Measurements from ENCODE around the gene RAB26.

The RAB26 gene

GRCh38 chr16:2178321-2179106 is 30.1 kb downstream of the RAB26 start:
- DNase-seq (ENCODE audit: low spot score), result no peak

GRCh38 chr16:2179107-2179501 is 30.7 kb downstream of the RAB26 start:
- no peak for DNase-seq (ENCODE audit: low spot score)

- DNase-seq (ENCODE audit: low spot score), result no peak
These were observed 31.2 kb downstream of the RAB26 start for GRCh38 chr16:2179576-2179975.

GRCh38 chr16:2180461-2180860 is 32.0 kb downstream of the RAB26 start:
- DNase-seq (ENCODE audit: low spot score), result no peak

- DNase-seq (ENCODE audit: low spot score), result no peak
These were observed 32.8 kb downstream of the RAB26 start for GRCh38 chr16:2180962-2181923.

- DNase-seq (ENCODE audit: low spot score), result no peak
These were observed 33.5 kb downstream of the RAB26 start for GRCh38 chr16:2181952-2182351.

GRCh38 chr16:2183671-2184070 is 35.2 kb downstream of the RAB26 start:
- DNase-seq (ENCODE audit: low spot score), result no peak

- DNase-seq (ENCODE audit: low spot score), result no peak
These were observed 35.9 kb downstream of the RAB26 start for GRCh38 chr16:2184346-2184745.

GRCh38 chr16:2184962-2185361 is 36.5 kb downstream of the RAB26 start:
- no peak for DNase-seq (ENCODE audit: low spot score)

GRCh38 chr16:2186064-2186463 is 37.6 kb downstream of the RAB26 start:
- no peak for DNase-seq (ENCODE audit: low spot score)

GRCh38 chr16:2186505-2186904 is 38.1 kb downstream of the RAB26 start:
- no peak for DNase-seq (ENCODE audit: low spot score)

- no peak for DNase-seq (ENCODE audit: low spot score)
These were observed 38.8 kb downstream of the RAB26 start for GRCh38 chr16:2187212-2187611.

GRCh38 chr16:2188395-2188794 is 40.0 kb downstream of the RAB26 start:
- no peak for DNase-seq (ENCODE audit: low spot score)

- DNase-seq (ENCODE audit: low spot score), result no peak
These were observed 40.9 kb downstream of the RAB26 start for GRCh38 chr16:2189252-2189893.

GRCh38 chr16:2190002-2190658 is 41.7 kb downstream of the RAB26 start:
- DNase-seq (ENCODE audit: low spot score), result no peak

- no peak for DNase-seq (ENCODE audit: low spot score)
These were observed 42.4 kb downstream of the RAB26 start for GRCh38 chr16:2190659-2191445.

GRCh38 chr16:2191446-2191706 is 43.0 kb downstream of the RAB26 start:
- no peak for DNase-seq (ENCODE audit: low spot score)

- DNase-seq (ENCODE audit: low spot score), result peak; percentile 57
These were observed 45.9 kb downstream of the RAB26 start for GRCh38 chr16:2194166-2194834.

- DNase-seq (ENCODE audit: low spot score), result peak; percentile 70
These were observed 46.5 kb downstream of the RAB26 start for GRCh38 chr16:2194852-2195321.

- no peak for DNase-seq (ENCODE audit: low spot score)
These were observed 47.1 kb downstream of the RAB26 start for GRCh38 chr16:2195322-2196161.

Data from RKO (cell line).